HepG2 (cell line): ENCODE results near the gene FIZ1. TPM values are rescaled to one million over a fixed set of nuclear protein-coding genes. Genes with fewer than 3 reads are reported as not detected.
A peak's percentile ranks its signal among the peaks of the same experiment; 100 is the strongest.

ENCODE experiments used
- AKAP8 ChIP-seq: sonication (generic); formaldehyde crosslinking; IDR thresholded peaks from 2 replicates; pipeline ENCODE4 v1.5.1; 2020; ENCODE audit warnings: mild to moderate bottlenecking, missing genetic modification reagents
- CBX2 ChIP-seq, 2 experiments: fragments of 200-600 bp in 1 of 2; sonication (generic); formaldehyde crosslinking in 1 of 2; IDR thresholded peaks; 2 replicates each; pipeline versions ENCODE4 v1.7.0 to v1.8.1; 2018 to 2022; ENCODE audit warnings: low read depth in 2 of 2, low read length in 1 of 2, mild to moderate bottlenecking in 1 of 2, missing genetic modification reagents in 1 of 2
- DNMT1 ChIP-seq: sonication (generic); formaldehyde crosslinking; IDR thresholded peaks from 2 replicates; pipeline ENCODE4 v1.5.1; 2020; ENCODE audit warnings: mild to moderate bottlenecking, missing genetic modification reagents
- EED ChIP-seq: sonication (generic); formaldehyde crosslinking; IDR thresholded peaks from 2 replicates; pipeline ENCODE4 v1.5.0; 2020; ENCODE audit warnings: mild to moderate bottlenecking, missing genetic modification reagents
- FLYWCH1 ChIP-seq: sonication (generic); formaldehyde crosslinking; IDR thresholded peaks from 2 replicates; pipeline ENCODE4 v1.8.1; 2023; ENCODE audit warnings: mild to moderate bottlenecking, missing genetic modification reagents
- GLI4 ChIP-seq: sonication (generic); formaldehyde crosslinking; IDR thresholded peaks from 2 replicates; pipeline ENCODE4 v1.5.1; 2020; ENCODE audit warnings: missing genetic modification reagents, mild to moderate bottlenecking, moderate library complexity, borderline replicate concordance
- GRHL1 ChIP-seq: sonication (generic); formaldehyde crosslinking; conservative IDR thresholded peaks from 2 replicates; pipeline ENCODE4 v1.8.0; 2022; ENCODE audit warnings: missing genetic modification reagents
- GTF2F1 ChIP-seq: fragments of 150-350 bp; IDR thresholded peaks from 2 replicates; pipeline ENCODE4 v1.6.1; 2014; ENCODE audit warnings: low read length
- KLF9 ChIP-seq: IDR thresholded peaks from 2 replicates; pipeline ENCODE4 v1.6.1; 2016; ENCODE audit warnings: low read depth
- MED1 ChIP-seq: sonication (generic); formaldehyde crosslinking; IDR thresholded peaks from 2 replicates; pipeline ENCODE4 v1.4.0; 2020; ENCODE audit warnings: missing genetic modification reagents
- MTERF4 ChIP-seq: sonication (generic); formaldehyde crosslinking; IDR thresholded peaks from 2 replicates; pipeline ENCODE4 v1.8.0; 2023; ENCODE audit warnings: mild to moderate bottlenecking, missing genetic modification reagents
- MXI1 ChIP-seq: IDR thresholded peaks from 3 replicates; pipeline ENCODE4 v1.6.1; 2012; ENCODE audit warnings: low read depth, low read length, inconsistent platforms, borderline replicate concordance
- NR2F1 ChIP-seq, 2 experiments: fragments of 450-650 bp in 1 of 2; formaldehyde crosslinking in 1 of 2; IDR thresholded peaks; 2 replicates each; pipeline versions ENCODE4 v1.5.0 to v1.6.1; 2016 to 2020; ENCODE audit warnings: mild to moderate bottlenecking in 1 of 2, missing compliant biosample characterization in 1 of 2, missing genetic modification reagents in 1 of 2, moderate library complexity in 1 of 2
- POLR2AphosphoS5 ChIP-seq: IDR thresholded peaks from 2 replicates; pipeline ENCODE4 v1.6.1; 2012; ENCODE audit warnings: low read depth, low read length
- ZBTB3 ChIP-seq: sonication (generic); formaldehyde crosslinking; IDR thresholded peaks from 2 replicates; pipeline ENCODE4 v1.4.0; 2020; ENCODE audit warnings: low read depth, mild to moderate bottlenecking, moderate library complexity, missing genetic modification reagents, borderline replicate concordance
- ZFP36 ChIP-seq: fragments of 150-350 bp; IDR thresholded peaks from 2 replicates; pipeline ENCODE4 v1.6.1; 2018; ENCODE audit warnings: borderline replicate concordance, low read length, low read depth; ENCODE audit not compliant: partially characterized antibody
- ZFP36L1 ChIP-seq: sonication (generic); formaldehyde crosslinking; IDR thresholded peaks from 2 replicates; pipeline ENCODE4 v1.8.0; 2022; ENCODE audit warnings: mild to moderate bottlenecking, missing genetic modification reagents, moderate library complexity
- ZNF124 ChIP-seq: sonication (generic); formaldehyde crosslinking; IDR thresholded peaks from 2 replicates; pipeline ENCODE4 v1.4.0; 2020; ENCODE audit warnings: missing genetic modification reagents
- ZNF562 ChIP-seq: sonication (generic); formaldehyde crosslinking; IDR thresholded peaks from 2 replicates; pipeline ENCODE4 v1.8.0; 2022; ENCODE audit warnings: missing genetic modification reagents, borderline replicate concordance
- ZNF589 ChIP-seq: sonication (generic); formaldehyde crosslinking; conservative IDR thresholded peaks from 2 replicates; pipeline ENCODE4 v1.8.0; 2022; ENCODE audit warnings: mild to moderate bottlenecking, moderate library complexity, missing genetic modification reagents
- ZNF781 ChIP-seq: sonication (generic); formaldehyde crosslinking; IDR thresholded peaks from 2 replicates; pipeline ENCODE4 v1.5.1; 2020; ENCODE audit warnings: borderline replicate concordance, mild to moderate bottlenecking, missing genetic modification reagents; ENCODE audit errors: not compliant biosample characterization
- ZSCAN21 ChIP-seq: sonication (generic); formaldehyde crosslinking; IDR thresholded peaks from 2 replicates; pipeline ENCODE4 v1.8.0; 2022; ENCODE audit warnings: mild to moderate bottlenecking, missing genetic modification reagents, moderate library complexity, borderline replicate concordance
- polyA plus RNA-seq, 8 experiments: library from polyadenylated mRNA; depleted of rRNA in 3 of 8; stranded (reverse) in 7 of 8; unstranded in 1 of 8; fragments of >200 nt; fragmentation: Illumina TruSeq in 4 of 8; extraction: Trizol in 4 of 8; gene quantifications; 2 replicates each; pipeline versions ENCODE4 v1.2.1 to v1.2.3, GENCODE V29; 2011 to 2016; ENCODE audit warnings: low read depth in 4 of 8, missing spikeins in 1 of 8, mixed read lengths in 1 of 8; ENCODE audit not compliant: insufficient read depth in 1 of 8
- total RNA-seq, 5 experiments: library from RNA; depleted of rRNA; stranded (reverse); fragments of >200 nt; fragmentation: Illumina TruSeq; extraction: Trizol; gene quantifications; 2 replicates each; pipeline ENCODE4 v1.2.3, GENCODE V29; 2016; ENCODE audit warnings: low read depth in 1 of 5
- TF ChIP-seq, protein P1 (sequence below): sonication (generic); formaldehyde crosslinking; IDR thresholded peaks from 2 replicates; pipeline ENCODE4 v1.8.1; 2023; ENCODE audit warnings: mild to moderate bottlenecking, inconsistent platforms, moderate library complexity, missing genetic modification reagents, borderline replicate concordance

FIZ1 gene
- total and polyA plus RNA-seq, 2 of the 13 experiments (the other 11 are each of a cell fraction or from before 2014, with no cell fraction given) = 3.6 to 5.9 TPM

- TF ChIP-seq ZNF124 (peak; percentile 67; the same call in 1 of the 2 replicates), ZBTB3 (CRISPR knock-in tag) (no peak), CBX2 (IDR thresholded peaks at IDR 0.05; ENCODE audit: low read depth, low read length) (no peak), CBX2 (CRISPR knock-in tag; IDR thresholded peaks at IDR 0.05; ENCODE audit: low read depth) (no peak), ZNF562 (CRISPR knock-in tag) (no peak), NR2F1 (CRISPR knock-in tag; IDR thresholded peaks at IDR 0.05) (no peak), ZNF589 (no peak), GRHL1 (CRISPR knock-in tag) (no peak), ZSCAN21 (CRISPR knock-in tag) (no peak), POLR2AphosphoS5 (no peak), KLF9 (0 out of 2 replicates have a peak, but pooled peaks have one; percentile 5), EED (CRISPR knock-in tag) (no peak), ZFP36L1 (CRISPR knock-in tag) (no peak), FLYWCH1 (CRISPR knock-in tag) (no peak), AKAP8 (CRISPR knock-in tag) (no peak), ZFP36 (no peak), MTERF4 (CRISPR knock-in tag) (no peak; the same call in 1 of the 2 replicates), MXI1 (0 out of 3 replicates have a peak, but pooled peaks have one; percentile 9), GLI4 (CRISPR knock-in tag) (no peak), DNMT1 (CRISPR knock-in tag) (no peak), MED1 (CRISPR knock-in tag) (no peak; the same call in 1 of the 2 replicates), ZNF781 (CRISPR knock-in tag) (no peak), GTF2F1 (no peak)
- TF ChIP-seq, protein P1, sequence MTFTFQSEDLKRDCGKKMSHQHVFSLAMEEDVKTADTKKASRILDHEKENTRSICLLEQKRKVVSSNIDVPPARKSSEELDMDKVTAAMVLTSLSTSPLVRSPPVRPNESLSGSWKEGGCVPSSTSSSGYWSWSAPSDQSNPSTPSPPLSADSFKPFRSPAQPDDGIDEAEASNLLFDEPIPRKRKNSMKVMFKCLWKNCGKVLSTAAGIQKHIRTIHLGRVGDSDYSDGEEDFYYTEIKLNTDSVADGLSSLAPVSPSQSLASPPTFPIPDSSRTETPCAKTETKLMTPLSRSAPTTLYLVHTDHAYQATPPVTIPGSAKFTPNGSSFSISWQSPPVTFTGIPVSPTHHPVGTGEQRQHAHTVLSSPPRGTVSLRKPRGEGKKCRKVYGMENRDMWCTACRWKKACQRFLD (CRISPR knock-in tag) = no peak
These were observed 424 bp downstream of the FIZ1 start (continued) for GRCh38 chr19:55598719-55599467.
